PC-9 (cell line): Measurements from ENCODE around the gene HENMT1. TPM values are rescaled to one million over a fixed set of nuclear protein-coding genes. Genes with fewer than 3 reads are reported as not detected.
"Not testable (repeated sequence)": the region's sequence is repeated elsewhere in the genome, so short reads cannot be mapped to it uniquely, and the experiment has no call there.

Experiments used
- BruUV-seq: library from RNA; stranded (reverse); fragments of 400-500 nt; replicated peaks from 2 replicates; lab custom pipeline; 2021; lab: Mats Ljungman, UMichigan
- CTCF ChIA-PET: fragments of 300-600 bp; sonication (Branson Sonifier 250); formaldehyde crosslinking; loops from one replicate; lab custom pipeline; 2022; ENCODE audit warnings: antibody characterized with exemption; lab: Charles Lee
- POLR2A ChIA-PET: fragments of 300-600 bp; sonication (Branson Sonifier 250); formaldehyde crosslinking; loops from one replicate; lab custom pipeline; 2022; ENCODE audit warnings: antibody characterized with exemption; ENCODE audit not compliant: unreplicated experiment; lab: Charles Lee
- DNase-seq, 2 experiments: peaks; one replicate each; pipeline versions ENCODE4 v3.0.0 to v3.0.0-alpha.2; 2015 to 2022; ENCODE audit warnings: mixed read lengths in 1 of 2
- H2AFZ ChIP-seq: fragments of 200-600 bp; sonication (generic); 2 replicates; pipeline ENCODE4 v1.8.1; 2017; ENCODE audit warnings: antibody characterized with exemption
- H3F3A ChIP-seq: fragments of 200-600 bp; sonication (generic); 2 replicates; pipeline ENCODE4 v1.8.1; 2017; ENCODE audit warnings: antibody characterized with exemption, mild to moderate bottlenecking, low read depth; ENCODE audit not compliant: insufficient read depth
- H3K27ac ChIP-seq: fragments of 200-600 bp; sonication (generic); 2 replicates; pipeline ENCODE4 v1.6.1; 2016; ENCODE audit warnings: mixed run types
- H3K27me3 ChIP-seq: fragments of 200-600 bp; sonication (generic); 2 replicates; pipeline ENCODE4 v1.6.1; 2016; ENCODE audit warnings: low read depth, mixed run types; ENCODE audit not compliant: insufficient read depth
- H3K36me3 ChIP-seq: fragments of 200-600 bp; sonication (generic); 2 replicates; pipeline ENCODE4 v1.6.1; 2016; ENCODE audit warnings: low read depth, mixed run types
- H3K4me1 ChIP-seq: fragments of 200-600 bp; sonication (generic); replicated peaks from 2 replicates; pipeline ENCODE4 v1.6.1; 2016; ENCODE audit warnings: mixed run types; ENCODE audit not compliant: insufficient read depth
- H3K4me2 ChIP-seq: fragments of 200-600 bp; sonication (generic); 2 replicates; pipeline ENCODE4 v1.6.1; 2017; ENCODE audit warnings: mixed run types
- H3K4me3 ChIP-seq: fragments of 200-600 bp; sonication (generic); 2 replicates; pipeline ENCODE4 v1.6.1; 2016; ENCODE audit warnings: mixed run types
- H3K79me2 ChIP-seq: fragments of 200-600 bp; sonication (generic); 2 replicates; pipeline ENCODE4 v1.6.1; 2017; ENCODE audit warnings: low read depth, mixed run types
- H3K9me2 ChIP-seq: fragments of 200-600 bp; sonication (generic); 2 replicates; pipeline ENCODE4 v1.8.1; 2017; ENCODE audit warnings: mild to moderate bottlenecking; ENCODE audit not compliant: insufficient read depth
- H3K9me3 ChIP-seq: fragments of 200-600 bp; sonication (generic); 2 replicates; pipeline ENCODE4 v1.8.1; 2016; ENCODE audit warnings: low read depth; ENCODE audit not compliant: insufficient read depth
- H4K20me1 ChIP-seq: fragments of 200-600 bp; sonication (generic); 2 replicates; pipeline ENCODE4 v1.8.1; 2017; ENCODE audit not compliant: insufficient read depth
- EZH2 ChIP-seq: fragments of 200-600 bp; sonication (generic); IDR thresholded peaks from 2 replicates; pipeline ENCODE4 v1.8.0; 2017; ENCODE audit warnings: antibody characterized with exemption, low read depth
- intact Hi-C: fragments of 100-400 bp; cut with micrococcal nuclease; formaldehyde crosslinking; loops from one replicate; pipeline ENCODE4 v1.10.0; 2022; ENCODE audit not compliant: unreplicated experiment
- total RNA-seq: library from RNA; stranded (reverse); gene quantifications from 2 replicates; pipeline ENCODE4 v1.2.3, GENCODE V29; 2021
- TF ChIP-seq, protein P1 (sequence below): fragments of 200-600 bp; sonication (generic); conservative IDR thresholded peaks from 2 replicates; pipeline ENCODE4 v1.6.1; 2017; ENCODE audit warnings: mixed run types, antibody characterized with exemption, mild to moderate bottlenecking, moderate library complexity

Gene HENMT1
- total RNA-seq, 1 experiment from 2014 or later = 17.9 TPM

GRCh38 chr1:108691128-108691941, 30.4 kb upstream of the HENMT1 start:
- TSS peak; percentile 85 for BruUV-seq
- H3K79me2 ChIP-seq = peaks cover 56% of the 10 kb centered on the region

GRCh38 chr1:108686614-108687313, 25.9 kb upstream of the HENMT1 start:
- Histone ChIP-seq H3K9me3 (no peaks in the 10 kb centered on the region), H3F3A (peaks cover 4% of the 10 kb centered on the region), H3K4me2 (no peak overlapping the region), H3K36me3 (no peaks in the 10 kb centered on the region), H3K27ac (no peak overlapping the region), H3K79me2 (peaks cover 12% of the 10 kb centered on the region), H4K20me1 (no peaks in the 10 kb centered on the region), H3K9me2 (no peaks in the 10 kb centered on the region), H3K4me3 (no peak overlapping the region), H3K27me3 (no peaks in the 10 kb centered on the region), H2AFZ (no peak overlapping the region), H3K4me1 (peaks cover 12% of the 10 kb centered on the region)
- CTCF ChIA-PET = interaction anchor here (0.6 kb wide), 1 partner anchor 103 kb away, joined by 3 read pairs; no protein-coding TSS in a partner anchor
- POLR2A ChIA-PET = no interaction called here
- no TSS peak for BruUV-seq
- TF ChIP-seq EZH2 = no peak
- TF ChIP-seq, protein P1, sequence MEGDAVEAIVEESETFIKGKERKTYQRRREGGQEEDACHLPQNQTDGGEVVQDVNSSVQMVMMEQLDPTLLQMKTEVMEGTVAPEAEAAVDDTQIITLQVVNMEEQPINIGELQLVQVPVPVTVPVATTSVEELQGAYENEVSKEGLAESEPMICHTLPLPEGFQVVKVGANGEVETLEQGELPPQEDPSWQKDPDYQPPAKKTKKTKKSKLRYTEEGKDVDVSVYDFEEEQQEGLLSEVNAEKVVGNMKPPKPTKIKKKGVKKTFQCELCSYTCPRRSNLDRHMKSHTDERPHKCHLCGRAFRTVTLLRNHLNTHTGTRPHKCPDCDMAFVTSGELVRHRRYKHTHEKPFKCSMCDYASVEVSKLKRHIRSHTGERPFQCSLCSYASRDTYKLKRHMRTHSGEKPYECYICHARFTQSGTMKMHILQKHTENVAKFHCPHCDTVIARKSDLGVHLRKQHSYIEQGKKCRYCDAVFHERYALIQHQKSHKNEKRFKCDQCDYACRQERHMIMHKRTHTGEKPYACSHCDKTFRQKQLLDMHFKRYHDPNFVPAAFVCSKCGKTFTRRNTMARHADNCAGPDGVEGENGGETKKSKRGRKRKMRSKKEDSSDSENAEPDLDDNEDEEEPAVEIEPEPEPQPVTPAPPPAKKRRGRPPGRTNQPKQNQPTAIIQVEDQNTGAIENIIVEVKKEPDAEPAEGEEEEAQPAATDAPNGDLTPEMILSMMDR = no peak
- no peak for DNase-seq
- intact Hi-C loops = no loop called here

More at GRCh38 chr1:108691128-108691941, 30.4 kb upstream of the HENMT1 start:
- Histone ChIP-seq H3K4me3 (peak overlapping the region; percentile 93), H3F3A (peaks cover 22% of the 10 kb centered on the region), H3K27me3 (no peaks in the 10 kb centered on the region), H3K4me2 (peak overlapping the region; percentile 86), H3K9me2 (no peaks in the 10 kb centered on the region), H3K27ac (peak overlapping the region; percentile 79), H3K36me3 (peaks cover 30% of the 10 kb centered on the region), H3K4me1 (peaks cover 25% of the 10 kb centered on the region), H4K20me1 (peaks cover 34% of the 10 kb centered on the region), H2AFZ (peak overlapping the region; percentile 91), H3K9me3 (no peaks in the 10 kb centered on the region)
- intact Hi-C loops = loop anchor here (10.0 kb wide), 1 partner anchor 203 kb away; no protein-coding TSS in a partner anchor
- TF ChIP-seq, protein P1 = no peak
- TF ChIP-seq EZH2 = no peak
- peak in 1 of 2 experiments; percentile 57 for DNase-seq
- ChIA-PET POLR2A (interaction anchor here (0.5 to 1.5 kb wide), 5 partner anchors 30 to 909 kb away, joined by 3 to 10 read pairs (median 5); partner anchors contain the start of gene HENMT1), CTCF (interaction anchor here (0.5 kb wide), 1 partner anchor 224 kb away, joined by 4 read pairs; no protein-coding TSS in a partner anchor)

GRCh38 chr1:108685529-108685928, 24.6 kb upstream of the HENMT1 start:
- Histone ChIP-seq H3K27ac (no peak overlapping the region), H3F3A (peaks cover 4% of the 10 kb centered on the region), H3K27me3 (no peaks in the 10 kb centered on the region), H3K4me3 (no peak overlapping the region), H3K36me3 (no peaks in the 10 kb centered on the region), H3K4me1 (peaks cover 9% of the 10 kb centered on the region; the same call in 1 of the 2 replicates), H4K20me1 (no peaks in the 10 kb centered on the region), H3K9me2 (no peaks in the 10 kb centered on the region), H2AFZ (no peak overlapping the region), H3K79me2 (no peaks in the 10 kb centered on the region), H3K4me2 (no peak overlapping the region), H3K9me3 (no peaks in the 10 kb centered on the region)
- CTCF ChIA-PET = no interaction called here
- intact Hi-C loops = no loop called here
- TF ChIP-seq EZH2 = no peak
- TF ChIP-seq, protein P1 = no peak
- DNase-seq = no peak
- POLR2A ChIA-PET = no interaction called here
- BruUV-seq = no TSS peak

DNA sequence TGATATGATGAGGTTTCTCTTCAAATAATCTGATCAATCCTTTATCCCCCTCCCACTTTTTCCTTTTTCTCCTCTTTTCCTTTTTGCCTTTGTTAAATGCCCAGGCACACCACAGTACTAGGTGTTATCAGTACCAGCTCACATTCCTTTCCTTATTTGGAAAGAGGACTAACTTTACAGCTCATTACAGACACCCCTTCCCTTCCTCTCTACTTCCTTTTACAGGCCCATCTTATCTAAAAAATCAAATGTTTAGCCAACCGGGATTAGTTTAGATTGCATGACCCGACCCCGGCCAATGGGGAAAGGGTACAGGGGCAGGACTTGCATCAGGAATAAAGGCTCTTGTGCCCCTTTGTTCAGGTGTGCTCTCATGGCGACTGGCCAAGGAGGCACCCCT, 20.8 kb upstream of the HENMT1 start:
- H3K4me2 ChIP-seq, H3K79me2 ChIP-seq, H3K4me3 ChIP-seq, H3F3A ChIP-seq, H2AFZ ChIP-seq, H3K27ac ChIP-seq, H3K4me1 ChIP-seq, H3K27me3 ChIP-seq, H3K9me2 ChIP-seq, H3K36me3 ChIP-seq, H4K20me1 ChIP-seq, H3K9me3 ChIP-seq, BruUV-seq, intact Hi-C loops: not testable (repeated sequence)
- peak; percentile 17 to 75 for DNase-seq
- ChIA-PET POLR2A (interaction anchor here (0.5 to 0.6 kb wide), 3 partner anchors 12 to 1728 kb away, joined by 3 to 6 read pairs (median 4); no protein-coding TSS in a partner anchor), CTCF (interaction anchor here (0.7 kb wide), 1 partner anchor 556 kb away, joined by 3 read pairs; no protein-coding TSS in a partner anchor)
